Measurements from ENCODE around the gene RIPK4. TPM values are rescaled to one million over a fixed set of nuclear protein-coding genes. Genes with fewer than 3 reads are reported as not detected.

The RIPK4 gene
- total RNA-seq, 1 donor from 2014 or later = 34.0 TPM

DNA sequence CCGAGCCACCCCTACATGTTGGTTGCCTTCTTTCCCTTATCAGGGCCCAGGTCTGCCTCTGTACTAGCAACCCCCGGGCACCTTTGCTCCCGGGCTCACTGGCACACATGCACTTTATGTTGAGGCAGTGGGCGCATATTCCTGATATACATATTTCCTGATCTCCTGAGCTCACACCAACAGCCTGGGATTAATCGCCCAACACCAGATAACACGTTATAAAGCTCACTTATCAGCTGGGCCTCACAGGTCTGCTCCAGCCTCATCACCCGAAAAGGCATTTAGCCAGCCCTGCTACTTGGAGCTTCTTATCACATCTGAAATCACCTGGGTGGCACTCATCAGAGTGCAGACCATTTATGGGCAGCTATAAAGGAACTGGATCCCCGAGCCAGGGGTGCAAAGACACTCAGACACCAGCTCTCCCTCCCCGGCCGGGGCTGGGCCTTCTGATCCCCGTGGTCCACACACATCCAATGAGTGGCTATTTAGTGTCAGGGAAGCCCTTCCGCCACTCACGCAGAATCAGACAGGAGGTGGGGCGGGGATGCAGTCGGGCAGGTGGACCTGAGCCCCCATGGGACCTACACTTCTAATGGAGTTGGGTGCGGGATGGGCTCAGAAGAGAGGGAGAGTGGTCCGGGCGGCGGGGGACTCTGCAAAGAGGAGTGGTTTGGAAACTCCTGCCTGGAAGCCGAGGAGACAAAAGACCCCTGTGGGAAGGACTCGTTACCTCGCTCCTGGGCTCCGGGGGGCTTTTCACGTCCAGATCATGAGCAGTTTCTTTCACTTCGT lies 21.6 kb downstream of the RIPK4 start:
- DNase-seq (ENCODE audit: low read depth) = no peak
- TF ChIP-seq, protein P1, sequence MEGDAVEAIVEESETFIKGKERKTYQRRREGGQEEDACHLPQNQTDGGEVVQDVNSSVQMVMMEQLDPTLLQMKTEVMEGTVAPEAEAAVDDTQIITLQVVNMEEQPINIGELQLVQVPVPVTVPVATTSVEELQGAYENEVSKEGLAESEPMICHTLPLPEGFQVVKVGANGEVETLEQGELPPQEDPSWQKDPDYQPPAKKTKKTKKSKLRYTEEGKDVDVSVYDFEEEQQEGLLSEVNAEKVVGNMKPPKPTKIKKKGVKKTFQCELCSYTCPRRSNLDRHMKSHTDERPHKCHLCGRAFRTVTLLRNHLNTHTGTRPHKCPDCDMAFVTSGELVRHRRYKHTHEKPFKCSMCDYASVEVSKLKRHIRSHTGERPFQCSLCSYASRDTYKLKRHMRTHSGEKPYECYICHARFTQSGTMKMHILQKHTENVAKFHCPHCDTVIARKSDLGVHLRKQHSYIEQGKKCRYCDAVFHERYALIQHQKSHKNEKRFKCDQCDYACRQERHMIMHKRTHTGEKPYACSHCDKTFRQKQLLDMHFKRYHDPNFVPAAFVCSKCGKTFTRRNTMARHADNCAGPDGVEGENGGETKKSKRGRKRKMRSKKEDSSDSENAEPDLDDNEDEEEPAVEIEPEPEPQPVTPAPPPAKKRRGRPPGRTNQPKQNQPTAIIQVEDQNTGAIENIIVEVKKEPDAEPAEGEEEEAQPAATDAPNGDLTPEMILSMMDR (IDR thresholded peaks at IDR 0.05; ENCODE audit: insufficient read depth, low read length, severe bottlenecking) = no peak
- H3K36me3 ChIP-seq (ENCODE audit: control insufficient read depth, insufficient read depth, low read length) = peaks cover 62% of the 10 kb centered on the region
- no peaks in the 10 kb centered on the region for H3K27me3 ChIP-seq (ENCODE audit: control insufficient read depth, insufficient read depth, low read length)
- H3K4me3 ChIP-seq (ENCODE audit: low read depth, low read length) = no peak overlapping the region
- peak; percentile 77 for FAIRE-seq

DNA sequence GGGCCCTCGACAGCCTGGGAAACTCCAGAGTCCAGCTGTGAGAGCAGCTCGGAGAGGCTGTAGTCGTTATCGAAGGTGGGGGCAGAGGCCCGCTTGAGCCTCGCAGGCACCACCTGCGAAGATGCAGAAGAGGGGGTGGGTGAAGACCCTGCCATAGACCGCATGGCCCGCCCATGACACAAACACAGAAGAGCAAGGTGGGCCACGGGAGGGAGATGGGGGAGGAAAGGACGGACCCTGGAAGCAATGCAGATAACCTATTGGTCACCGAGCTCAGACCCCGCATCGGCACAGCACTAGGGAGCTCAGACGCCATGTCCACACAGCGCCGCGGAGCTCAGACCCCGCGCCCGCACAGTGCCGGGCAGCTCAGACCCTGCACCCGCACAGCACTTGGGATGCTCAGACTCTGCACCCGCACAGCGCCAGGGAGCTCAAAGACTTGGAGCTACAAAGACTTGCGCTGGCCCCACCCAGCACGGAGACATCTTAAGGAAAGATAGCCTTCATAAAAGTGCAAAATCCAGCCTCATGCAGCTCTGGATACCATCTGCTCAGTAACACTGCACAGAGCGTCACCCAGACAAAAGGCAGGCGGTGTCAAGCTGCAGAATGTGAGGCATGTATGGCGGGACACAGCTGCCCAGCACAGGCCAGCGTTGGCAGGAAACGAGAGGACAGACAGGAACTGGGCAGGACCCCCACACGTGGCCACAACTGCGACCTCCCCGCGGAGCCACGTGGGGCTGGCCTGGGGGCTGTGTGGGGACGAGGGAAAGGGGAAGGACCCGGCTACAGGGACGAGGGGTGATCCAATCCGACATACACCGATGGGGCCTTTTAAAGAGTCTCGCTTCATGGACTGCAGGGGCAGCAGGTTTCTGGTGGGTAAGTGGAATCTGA lies 22.6 kb downstream of the RIPK4 start:
- no peak for DNase-seq (ENCODE audit: low read depth)
- H3K4me3 ChIP-seq (ENCODE audit: low read depth, low read length) = no peak overlapping the region
- peaks cover 61% of the 10 kb centered on the region for H3K36me3 ChIP-seq (ENCODE audit: control insufficient read depth, insufficient read depth, low read length)
- no peaks in the 10 kb centered on the region for H3K27me3 ChIP-seq (ENCODE audit: control insufficient read depth, insufficient read depth, low read length)
- FAIRE-seq = no peak
- TF ChIP-seq, protein P1 (IDR thresholded peaks at IDR 0.05; ENCODE audit: insufficient read depth, low read length, severe bottlenecking) = no peak

DNA sequence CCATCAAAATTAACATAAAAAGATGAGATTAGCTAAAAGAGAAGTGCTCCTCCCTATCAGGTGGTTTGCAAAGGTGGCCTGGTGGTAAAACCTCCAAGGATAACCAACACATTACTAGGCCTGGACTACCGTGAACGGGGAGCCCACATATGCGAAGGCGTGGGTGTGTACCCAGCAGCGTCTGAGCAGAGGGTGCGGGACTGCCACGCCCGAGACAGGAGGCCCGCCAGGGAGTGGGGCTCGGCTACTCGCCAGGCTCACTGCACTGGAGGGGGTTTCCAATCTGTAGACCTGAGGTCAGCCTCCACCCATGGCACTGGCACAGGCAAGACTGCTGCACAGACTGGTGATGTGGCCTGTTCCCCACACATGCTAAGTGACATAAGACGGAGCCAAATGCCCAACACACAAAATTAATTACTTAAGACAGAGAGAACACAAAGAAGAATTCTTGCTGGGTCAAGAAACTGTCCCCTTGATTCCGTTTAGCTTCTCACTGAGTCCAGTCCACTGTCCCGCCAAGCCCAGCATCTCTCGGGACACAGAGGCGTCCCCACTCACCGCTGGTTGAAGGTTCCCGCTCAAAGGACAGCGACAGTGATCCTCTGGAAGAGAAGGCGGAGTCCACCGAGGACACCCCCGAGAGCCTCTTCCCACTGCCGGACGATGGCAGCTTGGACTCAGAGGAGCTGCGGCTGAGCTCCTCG lies 23.4 kb downstream of the RIPK4 start:
- TF ChIP-seq, protein P1 (IDR thresholded peaks at IDR 0.05; ENCODE audit: insufficient read depth, low read length, severe bottlenecking) = no peak
- FAIRE-seq = no peak
- Histone ChIP-seq H3K27me3 (ENCODE audit: control insufficient read depth, insufficient read depth, low read length) (no peaks in the 10 kb centered on the region), H3K36me3 (ENCODE audit: control insufficient read depth, insufficient read depth, low read length) (peaks cover 57% of the 10 kb centered on the region), H3K4me3 (ENCODE audit: low read depth, low read length) (no peak overlapping the region)
- DNase-seq (ENCODE audit: low read depth) = no peak

DNA sequence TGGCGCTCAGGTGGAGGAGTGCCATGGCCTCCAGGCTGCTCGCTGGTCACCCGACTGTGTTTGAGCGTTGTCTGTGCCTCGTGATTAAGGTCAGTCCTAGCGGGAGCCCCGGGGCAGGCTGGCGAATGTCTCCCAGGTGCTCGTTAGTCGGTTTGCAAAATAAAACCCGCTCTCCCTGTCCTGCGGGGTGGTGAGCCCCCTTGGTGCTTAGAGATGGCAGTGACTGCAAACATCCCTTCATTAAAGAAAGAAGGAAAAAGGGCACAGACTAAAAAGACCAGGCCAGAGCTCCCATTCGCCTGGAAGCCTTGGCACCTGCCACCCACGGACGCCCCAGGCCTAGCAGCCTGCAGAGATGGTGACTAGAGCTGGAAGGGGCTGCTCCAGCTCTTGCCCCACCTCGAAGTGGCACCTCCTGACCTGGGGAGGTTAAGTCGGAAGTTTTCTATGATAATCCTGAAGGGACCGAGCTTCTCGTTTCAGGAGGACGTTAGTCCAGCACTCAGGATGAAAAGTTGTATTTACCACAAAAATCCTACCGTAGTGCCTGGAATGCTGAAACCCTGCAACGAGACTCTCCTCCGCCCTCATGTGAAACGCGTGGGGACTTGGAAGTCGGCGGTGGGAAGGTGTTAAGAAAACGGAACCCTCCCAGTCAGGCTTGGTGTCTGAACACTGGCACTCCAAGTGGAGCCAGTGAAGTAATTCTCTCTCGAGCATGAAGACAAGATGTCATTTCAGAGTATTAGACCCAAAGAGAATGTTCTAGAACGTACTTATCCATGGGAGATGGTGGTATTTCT lies 24.6 kb downstream of the RIPK4 start:
- DNase-seq (ENCODE audit: low read depth) (no peak), FAIRE-seq (no peak)
- no peak overlapping the region for H3K4me3 ChIP-seq (ENCODE audit: low read depth, low read length)
- TF ChIP-seq, protein P1 (IDR thresholded peaks at IDR 0.05; ENCODE audit: insufficient read depth, low read length, severe bottlenecking) = no peak
- H3K36me3 ChIP-seq (ENCODE audit: control insufficient read depth, insufficient read depth, low read length) = peaks cover 53% of the 10 kb centered on the region
- H3K27me3 ChIP-seq (ENCODE audit: control insufficient read depth, insufficient read depth, low read length) = no peaks in the 10 kb centered on the region
